Measurements from ENCODE around the gene TSPAN11.
"Not testable (repeated sequence)": the region's sequence is repeated elsewhere in the genome, so short reads cannot be mapped to it uniquely, and the experiment has no call there.

Gene TSPAN11

GRCh38 chr12:31019561-31019960, 93.0 kb downstream of the TSPAN11 start:
- DNase-seq (ENCODE audit: low read depth in 2 of 2) = no peak

DNA sequence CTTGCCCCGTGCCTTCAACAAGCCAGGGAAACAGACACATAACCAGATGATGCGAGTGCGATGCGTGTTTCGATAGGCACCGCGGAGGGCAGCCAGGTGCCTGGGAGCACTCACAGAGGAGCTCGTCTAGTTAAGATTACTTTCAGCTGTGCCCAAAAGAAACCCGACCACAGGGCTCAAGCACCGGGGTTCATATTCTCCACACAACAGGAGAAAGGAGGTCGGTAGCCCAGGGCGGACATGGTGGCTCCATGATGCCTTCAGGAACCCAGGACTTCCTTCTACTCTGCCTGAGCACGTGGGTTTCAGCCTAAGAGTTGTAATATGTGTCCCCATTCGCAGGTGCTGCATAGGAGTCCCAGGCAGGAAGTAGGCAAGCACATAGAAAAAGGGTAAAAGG, 93.4 kb downstream of the TSPAN11 start:
- DNase-seq (ENCODE audit: low read depth in 2 of 2) = no peak

- DNase-seq (ENCODE audit: low read depth in 2 of 2) = no peak
Observed at GRCh38 chr12:31020385-31021166, 94.0 kb downstream of the TSPAN11 start.

DNA sequence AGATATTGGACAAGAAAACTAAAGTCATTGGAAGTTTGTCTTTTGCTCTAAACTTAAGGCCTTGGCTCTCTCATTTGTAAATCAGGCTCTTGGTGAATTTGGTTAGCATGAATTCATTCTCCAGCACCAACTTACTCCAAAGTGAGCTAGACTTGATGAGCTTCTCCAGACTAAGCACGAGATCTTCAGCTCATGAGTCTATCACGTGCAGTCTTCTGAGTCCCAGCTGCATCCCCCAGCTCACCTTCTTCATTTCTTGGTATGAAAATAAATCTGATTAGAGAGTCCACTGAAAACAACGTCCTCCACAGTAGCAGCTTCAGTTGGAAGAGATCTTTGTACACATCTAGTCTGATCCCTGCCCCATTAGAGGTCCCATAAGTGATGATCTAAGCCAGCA, 94.6 kb downstream of the TSPAN11 start:
- DNase-seq (ENCODE audit: low read depth in 2 of 2) = no peak

GRCh38 chr12:31021809-31022494, 95.4 kb downstream of the TSPAN11 start:
- no peak for DNase-seq (ENCODE audit: low read depth in 2 of 2)

DNA sequence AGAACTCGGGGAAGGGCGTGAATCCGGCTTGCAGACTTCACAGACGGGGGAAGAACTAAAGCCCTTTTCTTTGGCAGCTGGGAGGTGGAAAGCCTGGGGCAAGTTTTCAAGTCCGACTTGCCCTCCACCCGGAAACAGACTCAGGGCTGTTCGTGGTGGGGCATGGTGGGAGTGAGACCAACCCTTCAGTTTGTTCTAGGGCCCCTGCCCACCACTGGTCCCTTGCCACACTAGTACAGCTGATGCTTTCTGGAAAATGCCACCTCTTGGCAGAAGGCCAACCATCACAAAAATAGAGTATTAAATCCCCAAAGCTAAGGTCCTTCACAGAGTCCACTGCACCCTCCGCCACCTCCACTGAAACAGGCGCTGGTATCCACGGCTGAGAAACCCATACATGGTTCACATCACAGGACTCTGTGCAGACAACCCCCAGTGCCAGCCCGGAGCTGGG, 96.8 kb downstream of the TSPAN11 start:
- no peak for DNase-seq (ENCODE audit: low read depth in 2 of 2)

GRCh38 chr12:31026202-31026601, 99.7 kb downstream of the TSPAN11 start:
- DNase-seq (ENCODE audit: low read depth in 2 of 2) = no peak

DNA sequence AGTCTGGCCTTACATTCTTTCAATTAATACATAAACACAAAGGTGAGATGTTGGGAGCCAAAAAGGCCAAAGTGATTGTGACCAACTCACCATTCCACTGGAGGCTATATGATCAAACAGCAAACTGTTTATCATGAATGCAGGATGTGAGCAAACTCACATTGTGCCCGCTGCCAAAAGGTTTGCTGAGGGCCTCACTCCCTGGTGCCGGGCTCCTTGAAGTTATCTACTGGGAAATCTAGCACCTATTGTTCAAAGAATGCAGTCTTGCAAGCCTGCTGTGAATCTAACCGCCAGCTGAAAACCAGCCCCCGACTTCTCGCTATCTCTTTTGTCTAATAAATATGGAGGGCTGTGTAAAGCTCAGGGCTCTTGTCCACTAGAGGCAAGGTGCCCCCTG, 100.5 kb downstream of the TSPAN11 start:
- not testable (repeated sequence) for DNase-seq (ENCODE audit: low read depth in 2 of 2)

GRCh38 chr12:31029468-31029867, 102.9 kb downstream of the TSPAN11 start:
- DNase-seq (ENCODE audit: low read depth in 2 of 2) = no peak

GRCh38 chr12:31029916-31030562, 103.5 kb downstream of the TSPAN11 start:
- DNase-seq (ENCODE audit: low read depth in 2 of 2) = no peak

DNA sequence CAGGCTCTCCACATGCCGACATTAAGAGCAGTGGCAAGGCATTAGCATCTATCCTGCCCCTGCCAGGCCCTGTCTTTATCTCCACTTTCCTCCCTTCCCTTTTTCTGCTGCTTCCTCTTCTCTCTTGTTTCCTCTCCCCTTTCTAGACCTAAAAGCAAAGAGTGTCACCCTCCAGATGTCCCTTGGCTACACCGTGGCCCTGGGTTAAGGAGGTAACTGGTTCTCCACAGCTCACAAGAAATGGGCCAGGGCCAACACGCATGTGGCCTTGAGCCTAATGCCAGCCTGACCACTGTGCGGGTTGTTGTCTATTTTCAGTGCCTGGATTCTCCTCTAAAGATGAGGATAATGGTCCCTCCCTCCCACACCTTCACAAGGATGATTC, 105.4 kb downstream of the TSPAN11 start:
- no peak for DNase-seq (ENCODE audit: low read depth in 2 of 2)

- DNase-seq (ENCODE audit: low read depth in 2 of 2) = no peak
Observed at GRCh38 chr12:31033146-31033545, 106.6 kb downstream of the TSPAN11 start.

DNA sequence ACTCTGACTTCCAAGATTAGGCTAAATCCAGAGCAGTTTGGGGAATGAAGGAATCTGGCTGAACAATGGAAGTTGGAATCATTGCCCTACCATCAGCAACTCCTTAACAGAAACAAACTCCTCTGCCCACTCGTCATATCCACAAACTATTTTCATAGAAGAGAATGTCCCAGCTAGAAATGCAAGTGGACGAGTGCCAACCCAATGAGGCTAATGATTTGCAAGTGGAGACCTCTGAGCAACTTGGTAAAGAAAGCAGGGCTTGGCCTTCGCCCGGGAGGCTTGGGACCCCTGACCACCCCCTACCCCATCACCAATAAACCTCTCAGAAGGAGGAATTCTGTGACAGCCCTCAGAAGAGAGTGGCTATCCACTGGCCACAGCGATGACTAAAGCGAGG, 107.1 kb downstream of the TSPAN11 start:
- DNase-seq (ENCODE audit: low read depth in 2 of 2) = no peak

GRCh38 chr12:31034372-31034771, 107.8 kb downstream of the TSPAN11 start:
- DNase-seq (ENCODE audit: low read depth in 2 of 2) = no peak

DNA sequence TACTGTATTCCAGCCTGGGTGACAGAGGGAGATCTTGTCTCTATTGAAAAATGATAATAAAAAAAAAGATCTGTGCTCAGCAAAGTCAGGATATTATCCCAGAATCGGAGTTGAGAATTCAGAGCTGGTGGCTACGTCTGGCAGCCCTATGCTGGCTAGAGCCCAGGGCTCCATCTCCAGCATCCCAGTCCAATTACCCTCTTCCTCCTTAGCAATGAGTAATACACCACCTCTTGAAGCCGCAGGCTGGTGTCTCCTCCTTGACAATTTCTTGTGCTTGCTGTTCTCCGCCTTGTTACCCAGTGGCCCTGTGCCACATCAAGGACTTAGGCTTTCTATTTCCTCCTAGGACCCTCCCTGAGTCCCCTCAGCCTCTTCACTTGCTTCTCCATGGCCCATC, 108.7 kb downstream of the TSPAN11 start:
- no peak for DNase-seq (ENCODE audit: low read depth in 2 of 2)

DNA sequence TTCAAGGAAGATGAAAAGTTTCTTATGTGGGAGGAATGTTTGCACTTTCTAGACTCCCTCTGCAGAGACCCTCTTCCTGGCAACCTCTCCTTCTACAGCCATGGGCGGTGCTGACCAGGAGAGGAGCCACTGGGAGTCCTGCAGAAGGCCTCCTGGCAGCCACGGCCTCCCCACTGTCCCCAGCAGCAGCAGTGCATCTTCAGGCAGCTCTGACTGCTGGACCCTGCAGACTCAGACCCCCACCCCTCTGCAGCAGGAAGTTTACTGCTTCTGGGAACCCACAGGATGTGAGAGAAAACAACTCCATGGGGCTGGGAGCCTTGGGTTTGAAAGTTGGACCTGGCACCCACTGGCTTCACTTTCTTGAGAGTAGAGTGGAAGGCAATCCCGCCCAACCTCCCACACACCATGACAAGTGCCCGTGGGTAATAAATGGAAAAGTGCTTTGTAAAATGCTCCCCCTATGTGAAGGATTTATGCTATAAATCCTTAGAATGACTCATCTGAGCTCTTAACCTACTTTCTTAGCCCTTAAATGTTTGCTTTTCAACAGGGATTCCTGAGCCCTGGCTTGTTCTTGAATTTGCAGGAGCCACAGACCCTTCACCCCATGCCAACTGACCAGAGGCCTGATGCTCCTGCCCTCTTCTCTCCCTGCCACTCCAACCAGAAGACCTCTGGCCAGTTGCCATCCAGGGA, 109.6 kb downstream of the TSPAN11 start:
- no peak for DNase-seq (ENCODE audit: low read depth in 2 of 2)

DNA sequence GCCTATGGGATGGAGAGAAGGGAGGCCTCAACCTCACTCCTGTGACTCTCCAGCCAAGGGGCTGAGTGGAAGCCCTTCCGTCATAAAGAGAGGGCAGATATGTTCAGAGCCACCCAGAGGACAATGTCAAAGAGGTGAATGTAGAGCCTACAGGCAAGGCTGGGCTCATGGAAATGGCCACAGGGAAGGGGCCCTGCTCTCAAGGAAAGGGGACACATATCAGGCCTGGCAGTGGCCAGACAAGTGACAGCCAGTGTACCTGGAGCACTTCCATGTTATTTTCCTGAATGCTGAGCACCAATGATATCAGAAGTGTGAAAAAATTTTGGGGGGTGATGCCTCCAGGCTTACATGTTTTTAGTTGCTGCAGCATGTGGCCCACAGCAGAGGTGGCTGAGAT, 110.5 kb downstream of the TSPAN11 start:
- DNase-seq (ENCODE audit: low read depth in 2 of 2) = no peak

DNA sequence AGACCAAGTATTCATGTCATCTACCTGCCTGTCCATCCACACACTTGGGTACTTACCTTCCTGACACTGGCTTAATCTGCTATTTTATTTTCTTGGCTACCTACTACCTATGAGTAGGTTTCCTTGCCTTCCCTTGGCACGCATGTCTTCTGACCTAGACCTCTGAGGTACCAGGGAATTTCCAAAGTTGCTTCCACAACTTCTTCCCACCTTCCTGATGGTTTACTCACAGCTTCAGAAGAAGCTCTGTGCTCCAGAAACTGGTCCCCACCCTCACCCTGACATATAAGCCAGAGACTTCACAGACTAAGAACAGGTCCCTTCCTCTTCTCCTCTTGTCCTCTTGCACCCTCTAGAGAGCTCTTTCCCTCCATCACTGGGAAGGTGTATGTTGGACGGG, 111.4 kb downstream of the TSPAN11 start:
- no peak for DNase-seq (ENCODE audit: low read depth in 2 of 2)

- no peak for DNase-seq (ENCODE audit: low read depth in 2 of 2)
Observed at GRCh38 chr12:31041033-31041564, 114.6 kb downstream of the TSPAN11 start.

All from fibroblast of skin of left biceps (primary cell).